ENCODE data around the gene DNPH1.

The DNPH1 gene

DNA sequence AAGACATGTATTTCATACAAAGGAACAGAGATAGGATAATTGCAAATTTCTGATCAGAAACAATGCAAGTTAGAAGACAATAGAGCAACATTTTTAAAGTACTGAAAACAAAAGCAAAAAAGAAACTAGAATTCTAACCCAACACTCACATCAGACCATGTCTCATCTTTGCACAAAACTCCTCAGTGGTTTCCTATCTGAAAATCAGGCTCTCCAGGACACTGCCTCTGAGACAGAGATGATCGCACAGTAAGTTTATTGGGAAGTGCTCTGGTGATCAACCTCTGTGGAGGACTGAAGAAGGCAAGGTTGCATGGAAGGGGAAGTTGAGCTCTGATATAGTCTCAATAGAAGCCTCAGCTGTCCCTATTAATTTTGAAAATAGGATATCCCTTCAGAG is 11.7 kb upstream of the DNPH1 start:
- Histone ChIP-seq H3K27ac (ENCODE audit: low read depth, low read length) (no peak overlapping the region), H3K27me3 (ENCODE audit: control insufficient read depth, insufficient read depth, low read length) (peaks cover 55% of the 10 kb centered on the region), H3K4me3 (ENCODE audit: low read depth, low read length) (no peak overlapping the region), H3K36me3 (ENCODE audit: control insufficient read depth, insufficient read depth, low read length) (no peaks in the 10 kb centered on the region), H3K9ac (ENCODE audit: low read depth, low read length) (no peak overlapping the region), H3K9me3 (ENCODE audit: control insufficient read depth, insufficient read depth, low read length) (no peaks in the 10 kb centered on the region), H3K4me1 (ENCODE audit: control insufficient read depth, insufficient read depth, low read length) (no peaks in the 10 kb centered on the region; the same call in 1 of the 2 replicates)

DNA sequence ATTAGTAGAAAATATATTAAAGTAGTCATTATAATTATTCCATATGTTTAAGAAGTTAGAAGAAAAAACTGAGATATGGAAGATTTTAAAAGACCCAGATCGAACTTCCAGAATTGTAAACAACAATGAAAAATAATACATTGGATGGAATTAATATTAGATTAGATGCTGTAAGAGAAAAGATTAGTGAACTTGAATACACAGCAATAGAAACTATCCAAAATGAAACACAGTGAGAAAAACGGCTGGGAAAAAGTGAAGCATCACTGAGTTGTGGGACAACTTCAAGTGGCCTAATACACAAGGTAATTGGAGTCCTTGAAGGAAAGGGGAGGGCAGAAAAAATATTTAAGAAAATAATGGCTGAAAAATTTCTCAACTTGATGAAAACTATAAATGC is 9.8 kb upstream of the DNPH1 start:
- H3K9me3 ChIP-seq (ENCODE audit: control insufficient read depth, insufficient read depth, low read length) = no peaks in the 10 kb centered on the region
- H3K9ac ChIP-seq (ENCODE audit: low read depth, low read length) = no peak overlapping the region
- H3K27ac ChIP-seq (ENCODE audit: low read depth, low read length) = no peak overlapping the region
- H3K36me3 ChIP-seq (ENCODE audit: control insufficient read depth, insufficient read depth, low read length) = no peaks in the 10 kb centered on the region
- H3K27me3 ChIP-seq (ENCODE audit: control insufficient read depth, insufficient read depth, low read length) = peaks cover 36% of the 10 kb centered on the region
- no peaks in the 10 kb centered on the region for H3K4me1 ChIP-seq (ENCODE audit: control insufficient read depth, insufficient read depth, low read length)
- H3K4me3 ChIP-seq (ENCODE audit: low read depth, low read length) = no peak overlapping the region

DNA sequence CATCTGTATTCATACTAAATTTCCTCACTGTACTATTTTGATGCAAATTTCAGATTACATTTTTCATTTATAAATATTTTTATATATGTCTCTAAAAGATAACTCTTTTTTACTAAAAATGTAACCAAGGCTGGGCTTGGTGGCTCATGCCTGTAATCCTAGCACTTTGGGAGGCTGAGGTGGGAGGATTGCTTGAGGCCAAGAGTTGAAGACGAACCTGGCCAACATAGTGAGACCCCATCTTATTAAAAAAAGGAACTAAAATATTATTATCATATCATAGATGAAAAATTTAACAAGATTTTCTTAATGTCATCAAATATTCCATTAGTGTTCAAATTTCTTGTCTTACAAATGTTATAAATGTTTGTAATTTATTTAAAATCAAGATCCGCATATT is 6.6 kb upstream of the DNPH1 start:
- no peaks in the 10 kb centered on the region for H3K36me3 ChIP-seq (ENCODE audit: control insufficient read depth, insufficient read depth, low read length)
- no peak overlapping the region for H3K4me3 ChIP-seq (ENCODE audit: low read depth, low read length)
- H3K9me3 ChIP-seq (ENCODE audit: control insufficient read depth, insufficient read depth, low read length) = no peaks in the 10 kb centered on the region
- no peak overlapping the region for H3K9ac ChIP-seq (ENCODE audit: low read depth, low read length)
- H3K4me1 ChIP-seq (ENCODE audit: control insufficient read depth, insufficient read depth, low read length) = no peaks in the 10 kb centered on the region
- no peak overlapping the region for H3K27ac ChIP-seq (ENCODE audit: low read depth, low read length)
- peaks cover 14% of the 10 kb centered on the region for H3K27me3 ChIP-seq (ENCODE audit: control insufficient read depth, insufficient read depth, low read length)

DNA sequence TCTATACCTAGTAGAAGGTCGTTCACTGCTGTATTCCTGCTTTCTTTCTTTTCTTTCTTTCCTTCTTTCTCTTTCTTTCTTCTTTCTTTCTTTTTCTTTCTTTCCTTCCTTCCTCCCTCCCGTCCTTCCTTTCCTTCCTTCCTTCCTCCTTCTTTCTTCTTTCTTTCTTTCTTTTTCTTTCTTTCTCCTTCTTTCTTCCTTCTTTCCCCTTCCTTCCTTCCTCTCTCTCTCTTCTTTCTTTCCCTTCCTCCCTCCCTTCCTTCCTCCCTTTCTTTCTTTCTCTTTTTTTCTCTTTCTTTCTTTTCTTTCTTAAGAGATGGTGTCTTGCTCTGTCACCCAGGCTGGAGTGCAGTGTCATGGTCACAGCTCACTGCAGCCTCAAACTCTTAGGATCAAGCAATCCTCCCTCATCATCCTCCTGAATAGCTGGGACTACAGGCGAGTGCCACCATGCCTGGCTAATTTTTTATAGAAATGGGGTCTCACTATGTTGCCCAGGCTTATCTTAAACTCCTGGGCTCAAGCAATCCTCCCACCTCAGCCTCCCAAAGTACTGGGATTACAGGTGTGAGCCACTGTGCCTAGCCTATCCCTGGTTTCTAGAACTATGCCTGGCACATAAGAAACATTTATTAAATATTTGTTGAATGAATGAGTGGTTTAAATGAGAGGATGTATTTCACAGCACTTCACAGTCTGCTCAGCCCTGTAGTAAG is 2.6 kb upstream of the DNPH1 start:
- Histone ChIP-seq H3K27me3 (ENCODE audit: control insufficient read depth, insufficient read depth, low read length) (peaks cover 21% of the 10 kb centered on the region), H3K9me3 (ENCODE audit: control insufficient read depth, insufficient read depth, low read length) (no peaks in the 10 kb centered on the region), H3K4me1 (ENCODE audit: control insufficient read depth, insufficient read depth, low read length) (peaks cover 3% of the 10 kb centered on the region; the same call in 1 of the 2 replicates), H3K36me3 (ENCODE audit: control insufficient read depth, insufficient read depth, low read length) (no peaks in the 10 kb centered on the region), H3K9ac (ENCODE audit: low read depth, low read length) (no peak overlapping the region), H3K4me3 (ENCODE audit: low read depth, low read length) (no peak overlapping the region), H3K27ac (ENCODE audit: low read depth, low read length) (no peak overlapping the region)

DNA sequence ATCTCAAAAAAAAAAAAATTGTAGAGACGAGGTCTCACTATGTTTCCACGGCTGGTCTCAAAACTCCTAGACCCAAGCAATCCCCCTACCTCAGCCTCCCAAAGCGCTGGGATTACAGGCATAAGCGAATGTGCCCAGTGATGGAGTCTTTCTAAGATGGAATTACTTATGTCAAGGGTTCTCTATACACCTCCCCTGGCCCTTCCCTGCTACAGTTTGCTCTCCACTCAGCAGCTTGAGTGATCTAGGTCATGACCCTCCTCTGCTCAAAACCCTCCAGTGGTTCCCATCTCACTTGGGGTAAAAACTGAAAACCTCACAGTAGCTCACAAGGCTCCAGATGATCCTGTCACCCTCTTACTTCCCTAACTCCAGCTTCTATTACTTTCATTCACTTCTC is 1.8 kb upstream of the DNPH1 start:
- Histone ChIP-seq H3K27ac (ENCODE audit: low read depth, low read length) (no peak overlapping the region), H3K9me3 (ENCODE audit: control insufficient read depth, insufficient read depth, low read length) (no peaks in the 10 kb centered on the region), H3K4me1 (ENCODE audit: control insufficient read depth, insufficient read depth, low read length) (peaks cover 3% of the 10 kb centered on the region; the same call in 1 of the 2 replicates), H3K36me3 (ENCODE audit: control insufficient read depth, insufficient read depth, low read length) (peaks cover 1% of the 10 kb centered on the region; the same call in 1 of the 2 replicates), H3K4me3 (ENCODE audit: low read depth, low read length) (no peak overlapping the region), H3K27me3 (ENCODE audit: control insufficient read depth, insufficient read depth, low read length) (peaks cover 21% of the 10 kb centered on the region), H3K9ac (ENCODE audit: low read depth, low read length) (no peak overlapping the region)

DNA sequence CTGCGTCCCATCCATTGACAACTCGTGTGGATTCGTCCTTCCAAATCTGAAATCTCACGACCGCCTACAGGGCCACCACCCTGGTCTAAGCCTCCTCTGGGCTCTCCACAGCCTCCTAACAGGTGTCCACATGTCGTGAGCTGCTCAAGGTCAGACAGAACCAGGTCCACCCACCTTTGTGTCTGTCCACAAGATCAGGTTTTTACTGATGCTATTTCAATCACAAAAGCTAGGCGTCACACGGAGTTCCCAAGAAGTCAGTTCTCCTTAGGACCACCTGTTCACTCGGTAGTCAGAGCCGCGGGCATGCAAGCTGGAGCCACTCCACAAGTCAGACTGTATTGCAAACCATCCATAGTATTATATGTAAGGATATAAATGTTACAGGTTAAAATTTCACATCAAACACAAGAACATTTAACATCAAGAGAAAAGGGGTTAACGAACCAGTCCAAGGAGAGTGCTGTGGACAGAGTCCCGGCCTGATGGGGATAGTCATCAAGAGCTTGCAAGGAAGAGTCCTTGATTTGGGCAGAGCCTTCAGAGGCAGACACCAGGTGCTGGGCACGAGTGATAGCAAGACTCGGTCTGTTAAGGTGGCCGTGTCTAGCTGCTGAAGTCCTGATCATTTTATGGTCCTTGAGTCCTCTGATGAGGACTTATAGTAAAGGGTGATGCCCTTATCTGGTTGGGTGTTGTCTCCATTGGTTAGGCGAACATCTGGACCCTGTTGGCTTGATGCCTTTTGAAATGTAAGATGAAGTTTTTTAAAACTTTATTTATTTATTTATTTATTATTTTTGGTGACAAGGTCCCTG is 731 bp upstream of the DNPH1 start:
- Histone ChIP-seq H3K9ac (ENCODE audit: low read depth, low read length) (no peak overlapping the region), H3K27ac (ENCODE audit: low read depth, low read length) (no peak overlapping the region), H3K4me3 (ENCODE audit: low read depth, low read length) (peak overlapping the region; percentile 80), H3K9me3 (ENCODE audit: control insufficient read depth, insufficient read depth, low read length) (no peaks in the 10 kb centered on the region), H3K36me3 (ENCODE audit: control insufficient read depth, insufficient read depth, low read length) (peaks cover 8% of the 10 kb centered on the region; the same call in 1 of the 2 replicates), H3K4me1 (ENCODE audit: control insufficient read depth, insufficient read depth, low read length) (peaks cover 3% of the 10 kb centered on the region; the same call in 1 of the 2 replicates), H3K27me3 (ENCODE audit: control insufficient read depth, insufficient read depth, low read length) (peaks cover 21% of the 10 kb centered on the region)

DNA sequence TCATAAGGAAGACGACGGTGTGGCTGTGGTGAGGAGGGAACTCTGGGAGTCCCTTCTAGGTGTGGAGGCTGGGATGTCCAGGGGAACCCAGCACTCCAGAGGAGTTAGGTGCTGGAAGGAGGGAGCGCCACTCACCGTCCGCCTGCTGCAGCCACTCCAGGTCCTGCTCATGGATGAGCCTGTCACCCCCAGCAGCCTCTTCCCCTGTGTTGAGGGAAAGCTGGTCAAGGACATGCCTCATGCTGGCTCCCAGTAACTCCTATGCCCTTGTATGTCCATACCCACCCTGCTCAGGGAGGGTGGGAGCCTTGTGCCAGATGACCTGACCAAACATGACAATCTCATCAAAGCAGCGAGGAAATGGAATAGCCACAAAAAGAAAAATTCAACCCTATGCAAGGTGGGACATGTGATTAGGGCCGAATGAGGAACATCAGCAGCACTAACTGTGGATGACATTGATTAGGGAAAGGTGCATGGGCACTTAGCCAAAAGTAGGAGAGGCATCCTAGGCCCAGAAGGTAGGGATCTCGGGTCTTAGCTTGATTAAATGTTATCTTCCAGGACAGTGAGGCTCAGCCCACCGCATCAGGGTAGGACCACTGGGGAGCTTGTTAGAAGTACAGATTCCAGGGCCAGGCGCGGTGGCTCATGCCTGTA is 3.0 kb downstream of the DNPH1 start:
- Histone ChIP-seq H3K36me3 (ENCODE audit: control insufficient read depth, insufficient read depth, low read length) (peaks cover 8% of the 10 kb centered on the region; the same call in 1 of the 2 replicates), H3K9ac (ENCODE audit: low read depth, low read length) (no peak overlapping the region), H3K9me3 (ENCODE audit: control insufficient read depth, insufficient read depth, low read length) (no peaks in the 10 kb centered on the region), H3K27me3 (ENCODE audit: control insufficient read depth, insufficient read depth, low read length) (peaks cover 17% of the 10 kb centered on the region), H3K27ac (ENCODE audit: low read depth, low read length) (no peak overlapping the region), H3K4me3 (ENCODE audit: low read depth, low read length) (no peak overlapping the region), H3K4me1 (ENCODE audit: control insufficient read depth, insufficient read depth, low read length) (peaks cover 3% of the 10 kb centered on the region; the same call in 1 of the 2 replicates)

DNA sequence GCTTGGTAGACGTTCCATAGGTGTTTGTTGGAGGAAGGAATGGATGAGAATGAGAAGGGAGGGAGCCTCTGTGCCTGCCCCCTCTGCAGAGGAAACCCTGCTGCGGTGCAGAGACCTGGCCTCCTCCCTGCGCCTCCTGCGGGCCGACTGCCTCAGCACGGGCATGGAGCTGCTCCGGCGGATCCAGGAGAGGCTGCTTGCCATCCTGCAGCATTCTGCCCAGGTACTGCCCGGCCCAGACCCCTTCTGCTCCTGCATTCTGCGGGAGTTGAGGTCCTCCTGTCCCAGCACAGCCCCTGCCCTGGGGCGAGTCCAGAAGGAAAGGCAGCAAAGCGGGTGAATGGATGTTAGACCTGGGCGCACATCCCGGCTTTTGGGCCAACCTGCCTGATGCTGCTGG is 6.1 kb downstream of the DNPH1 start:
- H3K27me3 ChIP-seq (ENCODE audit: control insufficient read depth, insufficient read depth, low read length) = no peaks in the 10 kb centered on the region
- no peaks in the 10 kb centered on the region for H3K9me3 ChIP-seq (ENCODE audit: control insufficient read depth, insufficient read depth, low read length)
- H3K36me3 ChIP-seq (ENCODE audit: control insufficient read depth, insufficient read depth, low read length) = peaks cover 8% of the 10 kb centered on the region; the same call in 1 of the 2 replicates
- no peak overlapping the region for H3K4me3 ChIP-seq (ENCODE audit: low read depth, low read length)
- H3K9ac ChIP-seq (ENCODE audit: low read depth, low read length) = no peak overlapping the region
- H3K4me1 ChIP-seq (ENCODE audit: control insufficient read depth, insufficient read depth, low read length) = no peaks in the 10 kb centered on the region
- no peak overlapping the region for H3K27ac ChIP-seq (ENCODE audit: low read depth, low read length)

DNA sequence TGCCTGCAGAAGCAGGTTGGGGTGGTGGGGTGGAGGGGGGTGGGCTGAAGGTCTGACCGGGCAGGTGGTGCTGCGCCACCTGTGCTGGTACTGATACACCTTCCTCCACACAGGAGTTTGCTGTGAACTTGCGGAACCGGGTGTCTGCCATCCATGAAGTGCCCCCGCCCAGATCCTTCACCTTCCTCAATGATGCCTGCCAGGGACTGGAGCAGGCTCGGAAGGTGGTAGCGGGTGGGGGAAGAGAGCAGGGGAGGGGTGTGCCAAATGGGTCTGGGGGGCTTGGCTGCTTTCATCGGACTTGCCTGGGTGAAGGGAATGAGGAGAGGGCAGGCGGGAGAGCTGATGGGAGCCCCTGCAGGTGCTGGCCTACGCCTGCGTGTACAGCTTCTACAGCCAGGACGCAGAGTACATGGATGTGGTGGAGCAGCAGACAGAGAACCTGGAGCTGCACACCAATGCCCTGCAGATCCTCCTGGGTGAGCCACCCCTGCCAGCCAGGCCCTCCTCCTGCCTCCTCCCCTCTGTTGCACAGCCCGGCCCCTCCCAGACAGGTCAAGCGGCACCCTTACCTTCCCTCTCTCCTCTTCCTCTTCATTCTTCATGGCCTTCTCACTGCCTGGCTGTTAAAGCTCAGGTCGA is 6.7 kb downstream of the DNPH1 start:
- H3K36me3 ChIP-seq (ENCODE audit: control insufficient read depth, insufficient read depth, low read length) = peaks cover 8% of the 10 kb centered on the region; the same call in 1 of the 2 replicates
- H3K9me3 ChIP-seq (ENCODE audit: control insufficient read depth, insufficient read depth, low read length) = no peaks in the 10 kb centered on the region
- H3K27ac ChIP-seq (ENCODE audit: low read depth, low read length) = no peak overlapping the region
- H3K4me1 ChIP-seq (ENCODE audit: control insufficient read depth, insufficient read depth, low read length) = no peaks in the 10 kb centered on the region
- no peak overlapping the region for H3K9ac ChIP-seq (ENCODE audit: low read depth, low read length)
- no peak overlapping the region for H3K4me3 ChIP-seq (ENCODE audit: low read depth, low read length)
- no peaks in the 10 kb centered on the region for H3K27me3 ChIP-seq (ENCODE audit: control insufficient read depth, insufficient read depth, low read length)

DNA sequence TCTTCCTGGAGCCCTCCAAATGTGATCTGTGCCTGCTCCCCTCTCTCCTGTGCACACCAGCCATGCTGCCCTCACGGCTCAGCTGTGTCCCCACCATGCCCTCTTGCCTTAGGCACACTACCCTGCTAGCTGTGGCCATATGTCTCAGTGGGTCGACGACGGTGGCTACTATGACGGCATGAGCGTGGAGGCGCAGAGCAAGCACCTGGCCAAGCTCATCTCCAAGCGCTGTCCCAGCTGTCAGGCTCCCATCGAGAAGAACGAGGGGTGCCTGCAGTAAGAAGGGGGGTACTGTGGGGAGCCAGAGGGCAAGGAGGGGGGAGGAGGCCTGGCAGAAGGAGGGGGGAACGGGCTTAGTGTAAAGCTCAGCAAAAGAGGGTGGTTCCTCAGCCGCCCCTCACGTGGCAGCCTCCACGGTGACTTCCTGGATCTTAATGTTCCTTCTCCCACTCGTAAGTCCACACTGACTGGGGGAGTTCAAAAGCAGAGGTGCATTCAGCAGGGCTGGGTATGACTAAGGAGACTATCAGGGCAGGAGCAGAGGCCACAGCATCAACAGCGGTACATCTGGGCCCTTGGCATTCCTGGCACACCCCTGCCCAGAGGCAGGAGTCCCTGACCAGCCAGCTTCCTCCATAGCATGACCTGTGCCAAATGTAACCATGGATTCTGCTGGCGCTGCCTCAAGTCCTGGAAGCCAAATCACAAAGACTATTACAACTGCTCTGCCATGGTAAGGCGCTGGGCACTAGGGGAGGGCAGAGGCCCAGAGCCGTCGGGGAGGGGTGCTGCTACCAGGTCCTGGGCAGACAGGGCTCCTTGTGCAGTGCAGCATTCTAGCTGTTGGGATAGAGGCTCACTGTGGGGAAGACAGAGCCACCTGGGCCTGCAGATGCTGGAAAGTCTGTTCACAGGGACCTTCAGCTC is 8.0 kb downstream of the DNPH1 start:
- Histone ChIP-seq H3K9me3 (ENCODE audit: control insufficient read depth, insufficient read depth, low read length) (no peaks in the 10 kb centered on the region), H3K27ac (ENCODE audit: low read depth, low read length) (no peak overlapping the region), H3K4me1 (ENCODE audit: control insufficient read depth, insufficient read depth, low read length) (no peaks in the 10 kb centered on the region), H3K9ac (ENCODE audit: low read depth, low read length) (no peak overlapping the region), H3K27me3 (ENCODE audit: control insufficient read depth, insufficient read depth, low read length) (no peaks in the 10 kb centered on the region), H3K4me3 (ENCODE audit: low read depth, low read length) (no peak overlapping the region), H3K36me3 (ENCODE audit: control insufficient read depth, insufficient read depth, low read length) (peaks cover 8% of the 10 kb centered on the region; the same call in 1 of the 2 replicates)
